H4 (cell line): ENCODE data around the gene UPP1. TPM values are rescaled to one million over a fixed set of nuclear protein-coding genes. Genes with fewer than 3 reads are reported as not detected.

Experiments
- DNase-seq: peaks from one replicate; pipeline ENCODE4 v3.0.0-alpha.2; 2015; ENCODE audit warnings: low spot score
- total RNA-seq: library from RNA; depleted of rRNA; stranded (reverse); fragments of >200 nt; shearing (Covaris generic); gene quantifications from 2 replicates; pipeline ENCODE4 v1.2.3, GENCODE V29; 2014

UPP1 gene
- total RNA-seq, 1 experiment from 2014 or later, result 64.7 TPM

GRCh38 chr7:48085433-48085791 lies 3.7 kb upstream of the UPP1 start:
- DNase-seq, result no peak

DNA sequence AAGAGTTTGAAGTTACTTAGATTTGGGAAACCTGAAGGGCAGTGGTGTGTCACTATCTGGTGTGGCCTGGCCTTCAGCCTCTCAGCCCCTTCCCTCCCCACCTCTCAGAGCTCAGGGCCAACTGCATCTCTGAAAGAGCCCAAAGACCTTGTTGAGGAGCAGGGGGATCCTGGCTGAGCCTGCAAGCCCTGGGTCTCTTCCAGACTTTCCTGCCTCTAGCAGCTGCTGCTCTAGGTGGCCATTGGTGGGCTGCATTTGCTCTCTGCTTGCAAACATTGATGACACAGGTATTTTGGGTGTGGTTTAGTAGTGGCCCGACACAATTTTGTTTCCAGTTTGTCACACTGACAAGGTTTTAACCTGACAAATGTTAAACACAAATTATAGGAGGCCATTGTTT lies 3.1 kb upstream of the UPP1 start:
- DNase-seq, result no peak

GRCh38 chr7:48087349-48087748 lies 1.7 kb upstream of the UPP1 start:
- DNase-seq, result peak; percentile 70

GRCh38 chr7:48088559-48089045 lies 463 bp upstream of the UPP1 start:
- peak; percentile 100 for DNase-seq

DNA sequence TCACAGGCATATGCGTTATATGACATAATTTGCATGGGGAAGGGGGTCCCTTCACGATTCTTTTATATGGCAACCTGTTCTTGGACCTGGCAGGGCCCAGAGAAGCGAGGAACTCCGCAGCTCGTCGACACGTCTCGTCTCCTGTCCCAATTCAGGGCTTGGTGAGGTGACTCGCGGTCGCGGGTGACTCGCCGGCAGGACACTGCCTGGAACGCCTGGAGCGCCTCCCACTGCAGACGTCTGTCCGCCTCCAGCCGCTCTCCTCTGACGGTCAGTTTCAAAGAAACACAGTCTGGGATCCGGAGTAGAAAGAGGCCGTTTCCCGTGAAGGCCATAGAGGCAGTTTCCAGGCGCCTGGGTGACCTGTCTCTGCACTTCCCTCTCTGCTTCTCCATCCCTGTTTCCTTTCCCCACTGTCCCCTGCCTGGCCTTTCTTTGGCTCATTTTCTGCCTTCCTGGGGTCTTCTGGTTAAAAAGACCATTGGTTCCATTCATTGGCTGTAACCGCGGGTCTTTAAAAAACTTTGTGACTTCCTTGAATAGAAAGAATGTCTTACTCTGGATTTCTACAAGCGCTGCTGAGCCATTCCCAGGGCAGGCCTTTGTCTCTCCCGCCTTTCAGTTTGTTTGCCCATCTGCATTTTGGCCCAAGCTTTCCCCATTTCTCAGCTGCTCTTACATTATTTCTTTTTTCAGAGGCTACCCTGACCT lies 1.2 kb downstream of the UPP1 start:
- DNase-seq, result no peak

DNA sequence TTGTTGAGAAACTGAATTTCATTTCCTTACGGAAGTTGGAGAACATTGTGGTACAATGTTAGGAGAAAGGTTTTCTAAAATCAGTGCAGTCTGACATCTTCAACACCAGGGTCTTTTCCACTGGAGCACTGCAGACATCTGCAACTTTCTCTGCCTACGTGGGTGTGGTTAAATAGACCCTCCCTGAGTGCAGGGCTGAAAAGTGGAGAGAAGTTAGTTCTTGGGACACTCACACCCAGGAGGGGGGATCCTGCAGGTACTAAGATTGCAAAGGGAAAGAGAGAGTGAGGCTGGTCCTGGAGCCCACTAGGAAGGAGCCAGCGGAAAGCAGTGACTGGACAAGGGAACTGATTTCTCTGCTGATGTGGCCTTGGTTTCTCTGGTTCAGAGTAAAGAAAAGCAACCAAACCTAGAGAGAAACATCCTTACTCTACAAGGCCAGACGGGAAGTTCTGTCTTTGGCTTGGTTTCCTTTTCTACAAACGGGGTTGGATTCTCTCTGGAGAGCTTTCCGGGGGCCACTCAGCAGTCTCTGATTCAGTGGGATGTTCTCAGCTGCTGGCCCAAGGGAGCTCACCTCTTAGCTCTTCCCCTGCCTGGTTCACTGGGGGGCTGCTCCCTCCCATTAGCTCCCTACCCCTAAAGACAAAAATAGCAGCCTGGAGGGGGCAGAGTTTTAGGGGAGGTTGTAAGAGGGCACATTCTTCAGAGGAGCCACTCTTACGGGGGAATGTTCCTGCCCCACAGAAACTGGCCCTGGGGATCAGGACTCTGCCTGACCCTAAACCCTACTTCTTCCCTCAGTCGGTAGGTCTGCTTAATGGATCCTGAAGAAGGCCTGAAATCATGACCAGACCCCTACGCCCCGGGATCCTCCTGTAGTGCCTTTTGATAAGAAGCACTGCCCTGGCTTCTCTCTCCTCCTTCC lies 2.7 kb downstream of the UPP1 start:
- DNase-seq, result no peak

DNA sequence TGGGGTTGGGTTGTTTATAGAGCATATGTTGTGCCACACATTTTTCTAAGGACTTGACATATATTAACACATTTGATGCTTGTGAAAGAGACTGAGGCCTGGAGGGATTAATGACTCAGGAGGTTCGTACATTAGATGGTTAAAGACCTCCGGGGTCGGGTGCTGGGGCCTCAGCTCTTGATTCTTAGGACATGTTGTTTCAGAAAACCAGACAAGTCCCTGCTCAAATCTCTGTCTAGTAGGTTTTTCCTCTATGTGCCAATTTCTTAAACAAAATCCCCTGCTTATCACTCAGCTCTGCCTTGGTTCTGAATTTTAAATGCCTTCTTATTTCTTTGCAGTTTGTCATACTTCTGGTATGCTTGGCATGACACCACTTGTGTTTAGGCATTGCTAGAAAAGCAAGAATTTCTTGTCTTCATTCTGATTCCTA lies 5.8 kb downstream of the UPP1 start:
- DNase-seq, result no peak

- no peak for DNase-seq
These were observed 7.2 kb downstream of the UPP1 start for GRCh38 chr7:48096273-48096672.

- no peak for DNase-seq
These were observed 8.6 kb downstream of the UPP1 start for GRCh38 chr7:48097521-48098231.

- no peak for DNase-seq
These were observed 9.8 kb downstream of the UPP1 start for GRCh38 chr7:48098846-48099245.

DNA sequence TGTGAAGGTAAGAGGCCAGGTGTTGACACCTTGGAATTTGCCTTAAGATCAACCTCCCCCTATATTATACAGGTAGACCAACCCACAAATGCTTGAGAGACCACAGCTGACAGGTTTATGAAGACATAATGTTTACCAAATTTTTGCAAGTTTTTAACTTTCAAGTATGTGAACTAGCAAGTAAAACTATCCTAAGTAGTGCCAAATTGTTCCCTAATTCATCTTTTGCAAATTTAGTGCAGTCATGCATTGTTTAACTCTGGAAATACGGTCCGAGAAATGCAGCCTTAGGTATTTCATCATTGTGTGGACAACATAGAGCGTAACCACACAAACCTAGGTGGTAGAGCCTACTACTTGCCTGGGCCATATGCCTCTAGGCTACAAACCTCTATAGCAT lies 10.7 kb downstream of the UPP1 start:
- DNase-seq, result no peak

GRCh38 chr7:48101352-48101751 lies 12.3 kb downstream of the UPP1 start:
- no peak for DNase-seq

GRCh38 chr7:48101968-48102367 lies 12.9 kb downstream of the UPP1 start:
- DNase-seq, result no peak

GRCh38 chr7:48102530-48102929 lies 13.5 kb downstream of the UPP1 start:
- DNase-seq, result no peak

- no peak for DNase-seq
These were observed 16.0 kb downstream of the UPP1 start for GRCh38 chr7:48105045-48105444.

DNA sequence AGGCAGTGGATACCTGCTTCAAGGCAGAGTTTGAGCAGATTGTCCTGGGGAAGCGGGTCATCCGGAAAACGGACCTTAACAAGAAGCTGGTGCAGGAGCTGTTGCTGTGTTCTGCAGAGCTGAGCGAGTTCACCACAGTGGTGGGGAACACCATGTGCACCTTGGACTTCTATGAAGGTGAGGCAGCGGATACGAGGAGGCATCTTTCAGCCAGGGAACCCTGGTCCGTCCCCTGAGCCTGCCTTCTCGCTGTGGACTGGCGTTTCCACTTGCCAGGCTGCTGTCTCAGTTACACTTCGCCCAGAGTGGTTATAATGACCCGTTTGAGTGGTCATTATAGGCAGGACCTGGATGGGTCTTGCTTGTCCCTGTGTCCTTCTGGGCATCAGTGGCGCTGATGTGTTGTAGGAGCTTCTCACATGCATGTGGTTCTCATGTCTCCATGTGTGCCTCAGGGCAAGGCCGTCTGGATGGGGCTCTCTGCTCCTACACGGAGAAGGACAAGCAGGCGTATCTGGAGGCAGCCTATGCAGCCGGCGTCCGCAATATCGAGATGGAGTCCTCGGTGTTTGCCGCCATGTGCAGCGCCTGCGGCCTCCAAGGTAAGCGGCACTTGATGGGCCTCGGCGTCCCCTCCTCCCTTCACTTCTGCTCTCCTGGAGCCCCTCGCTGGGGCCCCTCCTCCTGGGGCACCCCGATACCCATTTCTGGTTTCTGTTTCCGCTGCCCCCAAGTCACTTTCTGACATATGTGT lies 18.0 kb downstream of the UPP1 start:
- no peak for DNase-seq

DNA sequence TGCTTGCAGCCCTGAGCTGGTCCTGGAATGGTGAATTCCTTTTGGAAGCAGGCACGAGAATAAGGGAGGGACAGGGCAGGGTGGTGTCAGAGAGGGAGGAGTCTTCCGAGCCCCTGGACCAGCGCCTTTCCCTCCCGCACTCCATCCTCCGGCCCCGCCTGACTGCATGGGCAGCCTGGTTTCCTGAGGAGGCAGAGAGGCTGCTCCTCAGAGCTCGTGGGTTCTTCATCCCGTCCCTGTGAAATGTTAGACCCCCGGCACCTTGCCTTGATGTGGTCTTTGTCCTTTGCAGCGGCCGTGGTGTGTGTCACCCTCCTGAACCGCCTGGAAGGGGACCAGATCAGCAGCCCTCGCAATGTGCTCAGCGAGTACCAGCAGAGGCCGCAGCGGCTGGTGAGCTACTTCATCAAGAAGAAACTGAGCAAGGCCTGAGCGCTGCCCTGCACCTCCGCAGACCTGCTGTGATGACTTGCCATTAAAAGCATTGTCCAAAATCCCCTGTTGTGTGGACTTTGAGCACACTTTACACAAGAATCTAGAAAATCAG lies 18.9 kb downstream of the UPP1 start:
- no peak for DNase-seq

DNA sequence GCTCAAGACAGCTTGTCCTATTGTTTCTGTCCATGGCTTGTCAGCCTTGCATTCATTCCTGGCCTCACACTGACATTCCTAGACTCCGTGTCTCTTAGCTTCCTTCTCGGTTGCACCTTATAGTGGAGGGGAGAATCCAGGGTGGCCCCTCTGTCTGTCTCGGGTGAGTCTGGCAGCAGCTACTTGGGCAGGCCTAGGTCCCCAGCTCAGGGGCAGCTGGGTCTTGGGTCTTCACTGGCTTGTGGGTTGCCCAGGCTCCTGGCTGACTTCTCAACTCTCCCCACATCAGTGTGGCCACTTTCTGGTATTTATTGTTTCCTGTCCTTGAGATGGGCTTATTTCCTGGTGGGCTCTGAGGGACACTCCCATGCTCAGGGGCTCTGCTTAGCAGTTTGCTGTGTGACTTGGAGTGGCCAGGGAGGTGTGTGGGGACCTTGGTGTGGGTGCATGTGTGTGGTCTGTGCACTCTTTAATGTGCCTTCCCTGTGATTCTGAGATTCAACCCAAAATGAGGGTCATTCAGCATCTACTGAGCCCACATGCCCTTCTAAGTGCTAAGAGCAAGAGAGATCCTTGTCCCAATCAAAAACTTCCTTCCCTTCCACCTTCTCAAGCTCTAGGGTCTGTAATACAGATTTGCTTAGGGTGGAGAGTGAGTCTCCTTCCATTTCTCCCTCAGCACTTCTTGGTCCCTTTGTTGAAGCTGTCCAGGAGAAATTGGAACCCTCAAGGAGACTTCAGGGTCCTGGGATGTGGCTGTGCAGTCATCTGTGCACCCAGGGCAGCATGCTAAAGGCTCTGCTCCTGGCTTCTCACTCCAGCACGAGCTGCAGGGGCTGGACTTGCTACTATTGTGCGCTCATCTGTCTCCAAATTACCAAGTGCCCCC lies 20.1 kb downstream of the UPP1 start:
- DNase-seq, result no peak

- DNase-seq, result peak; percentile 78
These were observed 21.0 kb downstream of the UPP1 start for GRCh38 chr7:48109848-48110663.
